ENCODE data around the gene EVL. TPM values are rescaled to one million over a fixed set of nuclear protein-coding genes. Genes with fewer than 3 reads are reported as not detected.
"Not testable (repeated sequence)": the region's sequence is repeated elsewhere in the genome, so short reads cannot be mapped to it uniquely, and the experiment has no call there.

Gene EVL
- total RNA-seq, 4 donors from 2014 or later, result 22.8 to 86.4 (median 45.2) TPM

DNA sequence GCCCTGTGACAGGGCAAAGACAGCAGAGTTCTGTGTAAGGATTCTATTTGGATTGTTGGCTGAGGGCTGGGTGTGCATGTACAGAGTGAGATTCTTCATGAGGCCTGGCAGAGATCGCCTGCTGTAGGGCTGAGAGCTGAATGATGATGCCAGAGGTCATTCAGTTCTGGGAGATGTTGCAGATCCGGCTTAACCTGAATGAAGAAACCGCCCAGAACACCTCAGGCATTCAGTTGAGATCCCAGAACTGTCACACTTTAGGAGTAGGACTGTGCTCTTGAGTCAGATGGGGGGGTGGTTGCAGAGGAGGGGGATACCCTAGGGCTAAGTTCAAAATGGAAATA is 5.8 kb upstream of the EVL start:
- H3K4me1 ChIP-seq, result peaks cover 0 to 17% (median 0%) of the 10 kb centered on the region in 4 donors
- no peak overlapping the region for H3K4me3 ChIP-seq
- no peaks in the 10 kb centered on the region for H3K27me3 ChIP-seq
- no peaks in the 10 kb centered on the region for H3K36me3 ChIP-seq
- DNase-seq, result no peak
- H3K27ac ChIP-seq, result no peak overlapping the region
- WGBS, 2 donors (ENCODE audit: low coverage in 1 of 2), result 62% methylated on average over 3 of the region's 3 CpGs; no CpG with 5 or more reads in 1 of the 2 donors
- H3K9me3 ChIP-seq, result no peaks in the 10 kb centered on the region
- TF ChIP-seq CTCF (IDR thresholded peaks at IDR 0.05) (no peak), POLR2A (IDR thresholded peaks at IDR 0.05) (no peak), EP300 (IDR thresholded peaks at IDR 0.05; ENCODE audit: low read depth) (no peak), POLR2AphosphoS5 (IDR thresholded peaks at IDR 0.05) (no peak)
- intact Hi-C loops (cut with DNase I; ENCODE audit: low total_unique reads), result no loop called here
- in situ Hi-C loops (cut with MboI; ENCODE audit: low pct_ligation_motif_present in 1 of 4, low pct_unique_long_range_greater_than_20kb in 1 of 4, low sequenced_read_pairs in 3 of 4), result no loop called here

GRCh38 chr14:100060760-100061159 is 4.5 kb upstream of the EVL start:
- TF ChIP-seq EP300 (IDR thresholded peaks at IDR 0.05; ENCODE audit: low read depth) (no peak), CTCF (IDR thresholded peaks at IDR 0.05) (no peak), POLR2AphosphoS5 (IDR thresholded peaks at IDR 0.05) (no peak), POLR2A (IDR thresholded peaks at IDR 0.05) (no peak)
- in situ Hi-C loops (cut with MboI; ENCODE audit: low pct_ligation_motif_present in 1 of 4, low pct_unique_long_range_greater_than_20kb in 1 of 4, low sequenced_read_pairs in 3 of 4) (no loop called here), intact Hi-C loops (cut with DNase I; ENCODE audit: low total_unique reads) (no loop called here)
- WGBS, 2 donors (ENCODE audit: low coverage in 1 of 2), result 87 to 88% methylated on average over 3 of the region's 3 CpGs
- Histone ChIP-seq H3K4me3 (no peak overlapping the region), H3K27me3 (no peaks in the 10 kb centered on the region), H3K27ac (no peak overlapping the region), H3K4me1 (peaks cover 0 to 25% (median 0%) of the 10 kb centered on the region in 4 donors), H3K9me3 (no peaks in the 10 kb centered on the region), H3K36me3 (no peaks in the 10 kb centered on the region)
- DNase-seq, result no peak

GRCh38 chr14:100062590-100062989 is 2.6 kb upstream of the EVL start:
- Histone ChIP-seq H3K4me3 (no peak overlapping the region), H3K4me1 (peaks cover 0 to 24% (median 0%) of the 10 kb centered on the region in 4 donors), H3K27me3 (no peaks in the 10 kb centered on the region), H3K27ac (peak overlapping the region in 2 of 4 donors; percentile 28 to 82), H3K36me3 (no peaks in the 10 kb centered on the region), H3K9me3 (no peaks in the 10 kb centered on the region)
- in situ Hi-C loops (cut with MboI; ENCODE audit: low pct_ligation_motif_present in 1 of 4, low pct_unique_long_range_greater_than_20kb in 1 of 4, low sequenced_read_pairs in 3 of 4), result no loop called here
- TF ChIP-seq POLR2AphosphoS5 (IDR thresholded peaks at IDR 0.05) (no peak), CTCF (IDR thresholded peaks at IDR 0.05) (no peak), EP300 (IDR thresholded peaks at IDR 0.05; ENCODE audit: low read depth) (no peak), POLR2A (IDR thresholded peaks at IDR 0.05) (no peak)
- DNase-seq, result no peak
- 73 to 75% methylated on average over 3 to 4 of the region's 4 CpGs for WGBS, 2 donors (ENCODE audit: low coverage in 1 of 2)
- intact Hi-C loops (cut with DNase I; ENCODE audit: low total_unique reads), result no loop called here

GRCh38 chr14:100063314-100063941 is 1.8 kb upstream of the EVL start:
- H3K4me1 ChIP-seq, result peaks cover 0 to 21% (median 0%) of the 10 kb centered on the region in 4 donors

DNA sequence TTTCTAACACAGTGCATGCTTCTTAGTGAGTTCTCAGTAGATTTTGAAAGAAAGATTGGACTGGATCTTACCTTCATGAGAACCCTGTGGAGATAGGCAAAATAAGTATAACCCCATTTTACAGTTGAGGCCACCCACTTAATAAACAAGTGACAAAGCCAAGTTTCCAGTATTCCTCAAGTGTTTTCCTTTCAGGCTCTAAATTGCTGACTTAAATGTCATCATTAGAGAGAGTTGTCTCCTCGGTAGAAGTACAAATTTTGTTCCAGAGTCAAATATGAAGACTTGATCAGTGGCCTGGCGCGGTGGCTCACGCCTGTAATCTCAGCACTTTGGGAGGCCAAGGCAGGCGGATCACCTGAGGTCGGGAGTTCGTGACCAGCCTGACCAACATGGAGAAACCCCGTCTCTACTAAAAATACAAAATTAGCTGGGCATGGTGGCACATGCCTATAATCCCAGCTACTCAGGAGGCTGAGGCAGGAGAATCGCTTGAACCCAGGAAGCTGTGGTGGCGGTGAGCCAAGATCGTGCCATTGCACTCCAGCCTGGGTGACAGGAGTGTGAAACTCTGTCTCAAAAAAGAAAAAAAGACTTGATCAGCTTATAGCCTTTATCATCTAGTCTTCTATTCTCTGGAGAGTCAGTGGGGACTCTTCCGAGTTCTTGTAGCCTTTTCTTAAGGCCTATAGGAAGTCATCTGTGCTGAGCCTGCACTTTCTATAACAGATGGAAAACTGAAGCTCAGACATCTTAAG is 708 bp upstream of the EVL start:
- H3K9me3 ChIP-seq; DNase-seq; in situ Hi-C loops (cut with MboI; ENCODE audit: low pct_ligation_motif_present in 1 of 4, low pct_unique_long_range_greater_than_20kb in 1 of 4, low sequenced_read_pairs in 3 of 4); H3K36me3 ChIP-seq; intact Hi-C loops (cut with DNase I; ENCODE audit: low total_unique reads); H3K4me3 ChIP-seq; H3K27me3 ChIP-seq: not testable (repeated sequence)
- 64% methylated on average over 12 of the region's 12 CpGs; no CpG with 5 or more reads in 1 of the 2 donors for WGBS, 2 donors (ENCODE audit: low coverage in 1 of 2)
- Histone ChIP-seq H3K27ac (peak overlapping the region; percentile 61 to 82 (median 74)), H3K4me1 (peaks cover 0 to 16% (median 0%) of the 10 kb centered on the region in 4 donors)

More at GRCh38 chr14:100063314-100063941, 1.8 kb upstream of the EVL start:
- intact Hi-C loops (cut with DNase I; ENCODE audit: low total_unique reads) (no loop called here), in situ Hi-C loops (cut with MboI; ENCODE audit: low pct_ligation_motif_present in 1 of 4, low pct_unique_long_range_greater_than_20kb in 1 of 4, low sequenced_read_pairs in 3 of 4) (no loop called here)
- no peak for DNase-seq
- no peaks in the 10 kb centered on the region for H3K36me3 ChIP-seq
- no peak overlapping the region for H3K4me3 ChIP-seq
- H3K9me3 ChIP-seq, result no peaks in the 10 kb centered on the region
- H3K27ac ChIP-seq, result peak overlapping the region; percentile 28 to 82 (median 74)
- H3K27me3 ChIP-seq, result no peaks in the 10 kb centered on the region
- 72 to 87% methylated on average over 6 of the region's 6 CpGs for WGBS, 2 donors (ENCODE audit: low coverage in 1 of 2)
- no peak for TF ChIP-seq CTCF (IDR thresholded peaks at IDR 0.05)
- no peak for TF ChIP-seq POLR2A (IDR thresholded peaks at IDR 0.05)
- no peak for TF ChIP-seq POLR2AphosphoS5 (IDR thresholded peaks at IDR 0.05)
- TF ChIP-seq EP300 (IDR thresholded peaks at IDR 0.05; ENCODE audit: low read depth), result no peak
